Left kidney (tissue), 2 donors: ENCODE results near the gene DLGAP4. TPM values are rescaled to one million over a fixed set of nuclear protein-coding genes. Genes with fewer than 3 reads are reported as not detected.
"Not testable (repeated sequence)": the region's sequence is repeated elsewhere in the genome, so short reads cannot be mapped to it uniquely, and the experiment has no call there.

Experiments
- DNase-seq: peaks from one replicate; pipeline ENCODE4 v3.0.0-alpha.2; 2013
- polyA plus RNA-seq: library from polyadenylated mRNA; unstranded; fragments of 120-200 nt; gene quantifications from one replicate; pipeline ENCODE4 v1.2.1, GENCODE V29; 2013; ENCODE audit not compliant: insufficient read length

The DLGAP4 gene
- polyA plus RNA-seq, 1 donor, result 57.8 TPM

- DNase-seq, result no peak
Observed at GRCh38 chr20:36499723-36500501, 193.8 kb downstream of the DLGAP4 start.

GRCh38 chr20:36501367-36502006, 195.3 kb downstream of the DLGAP4 start:
- no peak for DNase-seq

- no peak for DNase-seq
Observed at GRCh38 chr20:36504295-36504694, 198.2 kb downstream of the DLGAP4 start.

GRCh38 chr20:36506253-36506652, 200.1 kb downstream of the DLGAP4 start:
- DNase-seq, result no peak

- no peak for DNase-seq
Observed at GRCh38 chr20:36507746-36508145, 201.6 kb downstream of the DLGAP4 start.

- no peak for DNase-seq
Observed at GRCh38 chr20:36519012-36519719, 213.0 kb downstream of the DLGAP4 start.

- DNase-seq, result no peak
Observed at GRCh38 chr20:36519944-36520343, 213.8 kb downstream of the DLGAP4 start.

GRCh38 chr20:36521526-36521925, 215.4 kb downstream of the DLGAP4 start:
- no peak for DNase-seq

GRCh38 chr20:36522412-36522811, 216.3 kb downstream of the DLGAP4 start:
- DNase-seq, result not testable (repeated sequence)

- DNase-seq, result no peak
Observed at GRCh38 chr20:36523341-36523740, 217.2 kb downstream of the DLGAP4 start.

GRCh38 chr20:36525620-36526365, 219.7 kb downstream of the DLGAP4 start:
- DNase-seq, result no peak

- no peak for DNase-seq
Observed at GRCh38 chr20:36526521-36527011, 220.4 kb downstream of the DLGAP4 start.

GRCh38 chr20:36527331-36528125, 221.4 kb downstream of the DLGAP4 start:
- DNase-seq, result no peak

GRCh38 chr20:36528176-36528874, 222.2 kb downstream of the DLGAP4 start:
- DNase-seq, result no peak

GRCh38 chr20:36528875-36529417, 222.8 kb downstream of the DLGAP4 start:
- DNase-seq, result no peak

GRCh38 chr20:36532388-36532787, 226.2 kb downstream of the DLGAP4 start:
- DNase-seq, result no peak

- DNase-seq, result no peak
Observed at GRCh38 chr20:36532822-36533221, 226.7 kb downstream of the DLGAP4 start.

- no peak for DNase-seq
Observed at GRCh38 chr20:36538026-36538722, 232.0 kb downstream of the DLGAP4 start.

- DNase-seq, result no peak
Observed at GRCh38 chr20:36540551-36541211, 234.5 kb downstream of the DLGAP4 start.
